Astrocyte (in vitro differentiated cells and primary cell): ENCODE data around the gene CSMD2.

Source experiments
- CTCF ChIP-seq: IDR thresholded peaks from 2 replicates; pipeline ENCODE4 v1.5.1; 2011; ENCODE audit warnings: low read depth, mild to moderate bottlenecking, inconsistent platforms, low read length, moderate library complexity; ENCODE audit not compliant: insufficient read depth
- EZH2 ChIP-seq: IDR thresholded peaks from 2 replicates; pipeline ENCODE4 v1.6.1; 2012; ENCODE audit warnings: mild to moderate bottlenecking, low read length, inconsistent platforms; ENCODE audit not compliant: insufficient read depth

GRCh38 chr1:33494929-33495328 lies 670.1 kb downstream of the CSMD2 start:
- TF ChIP-seq CTCF (no peak), EZH2 (no peak)
